Naive thymus-derived CD8-positive, alpha-beta T cell (primary cell): ENCODE data around the gene ARPP19. TPM values are rescaled to one million over a fixed set of nuclear protein-coding genes. Genes with fewer than 3 reads are reported as not detected.
"Not testable (repeated sequence)": the region's sequence is repeated elsewhere in the genome, so short reads cannot be mapped to it uniquely, and the experiment has no call there.

Experiments used
- ATAC-seq, 2 donors: fragments of 150-1000 bp; cut with Tn5 transposase in 1 of 2; sonication (Bioruptor Pico), chemical (Tn5 transposase) in 1 of 2; 1 replicate in 1 of 2; 2 replicates in 1 of 2; pipeline ENCODE4 v1.10.0; 2021; ENCODE audit warnings: mild to moderate bottlenecking in 2 of 2, moderate library complexity in 2 of 2
- POLR2A ChIA-PET: fragments of 350-600 bp; sonication (Branson Sonifier 250); formaldehyde crosslinking; loops from one replicate; lab custom pipeline; 2021; ENCODE audit warnings: antibody characterized with exemption; lab: Charles Lee
- DNase-seq, 10 donors: peaks; one replicate each; pipeline versions ENCODE4 v3.0.0 to v3.0.0-alpha.2; 2020 to 2022
- H3K27ac Mint-ChIP-seq, 10 donors: one replicate each; pipeline ENCODE4 v1.8.0; 2020 to 2022; ENCODE audit warnings: mild to moderate bottlenecking in 10 of 10, mixed read lengths in 10 of 10, moderate library complexity in 4 of 10, inconsistent platforms in 1 of 10
- H3K27me3 Mint-ChIP-seq, 5 donors: one replicate each; pipeline ENCODE4 v1.8.0; 2021 to 2022; ENCODE audit warnings: mixed read lengths in 5 of 5
- H3K36me3 Mint-ChIP-seq, 3 donors: one replicate each; pipeline ENCODE4 v1.8.0; 2020 to 2022; ENCODE audit warnings: mixed read lengths in 3 of 3, mild to moderate bottlenecking in 2 of 3, inconsistent platforms in 1 of 3
- H3K4me1 Mint-ChIP-seq, 4 donors: one replicate each; pipeline ENCODE4 v1.8.0; 2021 to 2022; ENCODE audit warnings: mixed read lengths in 4 of 4
- H3K4me3 Mint-ChIP-seq, 10 donors: one replicate each; pipeline ENCODE4 v1.8.0; 2020 to 2022; ENCODE audit warnings: mild to moderate bottlenecking in 10 of 10, mixed read lengths in 10 of 10, moderate library complexity in 6 of 10, inconsistent platforms in 1 of 10
- H3K9me3 Mint-ChIP-seq, 9 donors: one replicate each; pipeline ENCODE4 v1.8.0; 2020 to 2022; ENCODE audit warnings: mixed read lengths in 9 of 9, mild to moderate bottlenecking in 3 of 9, inconsistent platforms in 1 of 9, moderate library complexity in 1 of 9
- polyA plus RNA-seq, 3 donors: library from polyadenylated mRNA; unstranded; fragments of 300-500 nt; fragmentation: Illumina TruSeq; gene quantifications; one replicate each; pipeline ENCODE4 v1.2.3, GENCODE V29; 2021
- total RNA-seq, 8 experiments: library from RNA in 2 of 8; stranded (reverse) in 2 of 8; gene quantifications; one replicate each; pipeline ENCODE4 v1.2.3 and lab custom pipeline; 2021 to 2026

The ARPP19 gene
- total and polyA plus RNA-seq, 5 experiments from 2014 or later = 42.0 to 134 (median 55.8) TPM

GRCh38 chr15:52523647-52524046, 45.2 kb downstream of the ARPP19 start:
- Mint-ChIP-seq H3K36me3 (no peaks in the 10 kb centered on the region), H3K27ac (peak overlapping the region in 1 of 10 donors; percentile 57), H3K9me3 (no peaks in the 10 kb centered on the region), H3K4me1 (peaks cover 25 to 49% (median 41%) of the 10 kb centered on the region in 4 donors), H3K27me3 (no peaks in the 10 kb centered on the region), H3K4me3 (no peak overlapping the region)
- no peak for DNase-seq
- POLR2A ChIA-PET = interaction anchor here (1.0 kb wide), 1 partner anchor 36 kb away, joined by 3 read pairs; no protein-coding TSS in a partner anchor
- ATAC-seq = no peak

GRCh38 chr15:52523192-52523591, 45.6 kb downstream of the ARPP19 start:
- H3K36me3 Mint-ChIP-seq = no peaks in the 10 kb centered on the region
- no peaks in the 10 kb centered on the region for H3K27me3 Mint-ChIP-seq
- H3K27ac Mint-ChIP-seq = peak overlapping the region in 1 of 10 donors; percentile 57
- H3K9me3 Mint-ChIP-seq = no peaks in the 10 kb centered on the region
- peaks cover 25 to 54% (median 43%) of the 10 kb centered on the region in 4 donors for H3K4me1 Mint-ChIP-seq
- H3K4me3 Mint-ChIP-seq = no peak overlapping the region
- ATAC-seq = no peak
- POLR2A ChIA-PET = no interaction called here
- DNase-seq = no peak

- POLR2A ChIA-PET = no interaction called here
- Mint-ChIP-seq H3K27me3 (no peaks in the 10 kb centered on the region), H3K27ac (peak overlapping the region in 1 of 10 donors; percentile 9), H3K9me3 (no peaks in the 10 kb centered on the region), H3K4me1 (peaks cover 18 to 42% (median 29%) of the 10 kb centered on the region in 4 donors), H3K36me3 (no peaks in the 10 kb centered on the region), H3K4me3 (no peak overlapping the region)
- DNase-seq (no peak), ATAC-seq (no peak)
Measured at GRCh38 chr15:52521682-52522081, 47.1 kb downstream of the ARPP19 start.

- H3K9me3 Mint-ChIP-seq = no peaks in the 10 kb centered on the region
- no peaks in the 10 kb centered on the region for H3K27me3 Mint-ChIP-seq
- POLR2A ChIA-PET = interaction anchor here (0.6 kb wide), 1 partner anchor 443 kb away, joined by 3 read pairs; no protein-coding TSS in a partner anchor
- H3K4me1 Mint-ChIP-seq = peaks cover 15 to 36% (median 29%) of the 10 kb centered on the region in 4 donors
- H3K36me3 Mint-ChIP-seq = no peaks in the 10 kb centered on the region
- H3K27ac Mint-ChIP-seq = no peak overlapping the region
- no peak for DNase-seq
- ATAC-seq = no peak
- H3K4me3 Mint-ChIP-seq = no peak overlapping the region
Measured at GRCh38 chr15:52520421-52520820, 48.4 kb downstream of the ARPP19 start.

GRCh38 chr15:52518487-52519371, 50.1 kb downstream of the ARPP19 start:
- no peaks in the 10 kb centered on the region for H3K27me3 Mint-ChIP-seq
- H3K4me1 Mint-ChIP-seq = peaks cover 14 to 34% (median 29%) of the 10 kb centered on the region in 4 donors
- H3K27ac Mint-ChIP-seq = peak overlapping the region in 2 of 10 donors; percentile 58 to 77
- POLR2A ChIA-PET = no interaction called here
- DNase-seq = no peak
- no peaks in the 10 kb centered on the region for H3K9me3 Mint-ChIP-seq
- no peak for ATAC-seq
- no peak overlapping the region for H3K4me3 Mint-ChIP-seq
- no peaks in the 10 kb centered on the region for H3K36me3 Mint-ChIP-seq

- Mint-ChIP-seq H3K4me1 (peaks cover 12 to 31% (median 21%) of the 10 kb centered on the region in 4 donors), H3K27ac (no peak overlapping the region), H3K9me3 (no peaks in the 10 kb centered on the region), H3K27me3 (no peaks in the 10 kb centered on the region), H3K36me3 (no peaks in the 10 kb centered on the region), H3K4me3 (no peak overlapping the region)
- DNase-seq = no peak
- POLR2A ChIA-PET = no interaction called here
- no peak for ATAC-seq
Measured at GRCh38 chr15:52517014-52517413, 51.8 kb downstream of the ARPP19 start.

GRCh38 chr15:52515343-52515742, 53.5 kb downstream of the ARPP19 start:
- no peak overlapping the region for H3K4me3 Mint-ChIP-seq
- no peak for DNase-seq
- H3K27me3 Mint-ChIP-seq = no peaks in the 10 kb centered on the region
- H3K36me3 Mint-ChIP-seq = no peaks in the 10 kb centered on the region
- H3K4me1 Mint-ChIP-seq = peaks cover 11 to 28% (median 17%) of the 10 kb centered on the region in 4 donors
- no peak overlapping the region for H3K27ac Mint-ChIP-seq
- no peak for ATAC-seq
- no peaks in the 10 kb centered on the region for H3K9me3 Mint-ChIP-seq
- POLR2A ChIA-PET = no interaction called here

- ATAC-seq = no peak
- H3K27me3 Mint-ChIP-seq = no peaks in the 10 kb centered on the region
Measured at GRCh38 chr15:52514482-52514881, 54.3 kb downstream of the ARPP19 start.

GRCh38 chr15:52512869-52513268, 56.0 kb downstream of the ARPP19 start:
- H3K27me3 Mint-ChIP-seq, H3K9me3 Mint-ChIP-seq, H3K36me3 Mint-ChIP-seq, DNase-seq, H3K4me3 Mint-ChIP-seq, ATAC-seq, POLR2A ChIA-PET: not testable (repeated sequence)
- Mint-ChIP-seq H3K27ac (peak overlapping the region in 1 of 10 donors; percentile 7), H3K4me1 (peaks cover 11 to 33% (median 20%) of the 10 kb centered on the region in 4 donors)

More at GRCh38 chr15:52514482-52514881, 54.3 kb downstream of the ARPP19 start:
- no peak overlapping the region for H3K4me3 Mint-ChIP-seq
- no peaks in the 10 kb centered on the region for H3K36me3 Mint-ChIP-seq
- DNase-seq = no peak
- H3K4me1 Mint-ChIP-seq = peaks cover 12 to 32% (median 21%) of the 10 kb centered on the region in 4 donors
- H3K27ac Mint-ChIP-seq = no peak overlapping the region
- no peaks in the 10 kb centered on the region for H3K9me3 Mint-ChIP-seq
- POLR2A ChIA-PET = no interaction called here

GRCh38 chr15:52511084-52511483, 57.7 kb downstream of the ARPP19 start:
- POLR2A ChIA-PET = no interaction called here
- no peak overlapping the region for H3K27ac Mint-ChIP-seq
- no peak for DNase-seq
- H3K27me3 Mint-ChIP-seq = no peaks in the 10 kb centered on the region
- H3K36me3 Mint-ChIP-seq = no peaks in the 10 kb centered on the region
- H3K4me3 Mint-ChIP-seq = no peak overlapping the region
- H3K9me3 Mint-ChIP-seq = no peaks in the 10 kb centered on the region
- no peak for ATAC-seq
- peaks cover 11 to 39% (median 22%) of the 10 kb centered on the region in 4 donors for H3K4me1 Mint-ChIP-seq

- H3K36me3 Mint-ChIP-seq = no peaks in the 10 kb centered on the region
- ATAC-seq = no peak
- DNase-seq = no peak
- H3K27me3 Mint-ChIP-seq = no peaks in the 10 kb centered on the region
- POLR2A ChIA-PET = no interaction called here
- H3K4me1 Mint-ChIP-seq = peaks cover 14 to 50% (median 28%) of the 10 kb centered on the region in 4 donors
- no peaks in the 10 kb centered on the region for H3K9me3 Mint-ChIP-seq
- H3K4me3 Mint-ChIP-seq = no peak overlapping the region
- H3K27ac Mint-ChIP-seq = peak overlapping the region in 3 of 10 donors; percentile 6 to 57 (median 34)
Measured at GRCh38 chr15:52509500-52510245, 59.2 kb downstream of the ARPP19 start.

- no peak for DNase-seq
- Mint-ChIP-seq H3K4me1 (peaks cover 23 to 70% (median 43%) of the 10 kb centered on the region in 4 donors), H3K9me3 (no peaks in the 10 kb centered on the region), H3K4me3 (no peak overlapping the region), H3K27ac (peak overlapping the region in 3 of 10 donors; percentile 24 to 39 (median 28)), H3K27me3 (no peaks in the 10 kb centered on the region), H3K36me3 (no peaks in the 10 kb centered on the region)
- POLR2A ChIA-PET = interaction anchor here (1.1 kb wide), 1 partner anchor 22 kb away, joined by 3 read pairs; the partner anchor contains the start of gene MYO5A
- no peak for ATAC-seq
Measured at GRCh38 chr15:52506549-52506948, 62.3 kb downstream of the ARPP19 start.

- no peaks in the 10 kb centered on the region for H3K9me3 Mint-ChIP-seq
Measured at GRCh38 chr15:52505151-52505550, 63.7 kb downstream of the ARPP19 start.

More at GRCh38 chr15:52505151-52505550, 63.7 kb downstream of the ARPP19 start:
- H3K36me3 Mint-ChIP-seq = no peaks in the 10 kb centered on the region
- DNase-seq (no peak), ATAC-seq (no peak)
- POLR2A ChIA-PET = no interaction called here
- H3K4me3 Mint-ChIP-seq = no peak overlapping the region
- no peak overlapping the region for H3K27ac Mint-ChIP-seq
- no peaks in the 10 kb centered on the region for H3K27me3 Mint-ChIP-seq
- H3K4me1 Mint-ChIP-seq = peaks cover 19 to 57% (median 35%) of the 10 kb centered on the region in 4 donors
